Mammary epithelial cell (primary cell): Measurements from ENCODE around the gene ELFN1.

Experiments
- CTCF ChIP-seq, 2 donors: IDR thresholded peaks in 1 of 2; conservative IDR thresholded peaks in 1 of 2; 2 replicates each; pipeline ENCODE4 v1.5.1; 2011 to 2012; ENCODE audit warnings: inconsistent platforms in 2 of 2, low read length in 2 of 2, mild to moderate bottlenecking in 2 of 2, control low read depth in 1 of 2, low read depth in 1 of 2; ENCODE audit not compliant: insufficient read depth in 1 of 2; ENCODE audit errors: extremely low read depth in 1 of 2
- EZH2 ChIP-seq: IDR thresholded peaks from 2 replicates; pipeline ENCODE4 v1.6.1; 2012; ENCODE audit warnings: low read length, inconsistent platforms, borderline replicate concordance

GRCh38 chr7:1645071-1645409 is 25.0 kb upstream of the ELFN1 start:
- TF ChIP-seq CTCF (conservative IDR thresholded peaks at IDR 0.05 in 1 of 2, IDR thresholded peaks at IDR 0.05 in 1 of 2; ENCODE audit: extremely low read depth in 1 of 2, insufficient read depth in 1 of 2, low read depth in 1 of 2, low read length in 2 of 2): no peak
- no peak for TF ChIP-seq EZH2
